ENCODE data around the gene C18orf54.
"Not testable (repeated sequence)": the region's sequence is repeated elsewhere in the genome, so short reads cannot be mapped to it uniquely, and the experiment has no call there.

The C18orf54 gene

GRCh38 chr18:54360406-54360805 is 2.7 kb downstream of the C18orf54 start:
- Mint-ChIP-seq H3K36me3 (peaks cover 21% of the 10 kb centered on the region), H3K4me1 (peaks cover 19% of the 10 kb centered on the region), H3K27ac (no peak overlapping the region), H3K9me3 (no peaks in the 10 kb centered on the region), H3K4me3 (no peak overlapping the region)
- ATAC-seq (no peak), DNase-seq (ENCODE audit: low spot score in 2 of 2) (no peak)

DNA sequence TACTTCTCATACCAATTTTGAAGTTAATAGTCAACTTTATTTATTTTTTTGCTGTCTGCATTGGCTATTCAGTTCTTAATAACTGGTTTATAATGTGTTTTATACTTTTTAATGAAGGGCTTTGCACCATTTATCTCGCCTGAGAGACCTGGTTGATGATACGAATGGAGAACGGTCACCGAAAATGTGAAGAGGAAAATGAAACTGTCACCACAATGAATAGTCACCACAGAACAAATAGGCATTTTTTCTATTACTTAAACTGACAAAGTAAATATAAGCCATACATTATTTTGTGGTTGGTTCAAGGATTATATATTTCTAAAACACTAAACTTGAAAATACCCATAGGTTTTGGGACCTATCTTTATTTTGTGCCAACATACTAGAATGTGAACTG is 20.4 kb downstream of the C18orf54 start:
- H3K27ac Mint-ChIP-seq: no peak overlapping the region
- H3K4me1 Mint-ChIP-seq: no peaks in the 10 kb centered on the region
- no peak for DNase-seq (ENCODE audit: low spot score in 2 of 2)
- H3K4me3 Mint-ChIP-seq: no peak overlapping the region
- H3K9me3 Mint-ChIP-seq: no peaks in the 10 kb centered on the region
- H3K36me3 Mint-ChIP-seq: peaks cover 8% of the 10 kb centered on the region
- no peak for ATAC-seq

DNA sequence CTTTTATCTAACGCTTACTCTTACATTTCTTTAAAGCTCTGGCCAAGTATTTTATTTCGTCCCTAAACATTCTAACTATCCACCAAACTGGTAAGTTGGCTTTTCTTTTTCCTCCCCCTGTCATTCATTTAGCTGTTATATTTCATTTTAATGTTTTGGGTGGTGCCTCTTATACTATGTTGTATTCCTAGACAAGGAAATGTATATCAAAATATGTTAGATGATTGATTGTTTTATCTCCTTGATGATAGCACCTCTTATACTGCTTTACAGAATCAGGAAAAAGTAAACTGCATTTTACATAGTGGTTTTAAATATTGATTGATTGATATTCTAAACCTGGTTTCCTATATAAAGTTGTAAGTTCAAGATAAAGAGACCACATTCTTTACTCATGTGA is 23.9 kb downstream of the C18orf54 start:
- Mint-ChIP-seq H3K27ac (no peak overlapping the region), H3K9me3 (no peaks in the 10 kb centered on the region), H3K36me3 (no peaks in the 10 kb centered on the region), H3K4me1 (no peaks in the 10 kb centered on the region), H3K4me3 (no peak overlapping the region)
- no peak for ATAC-seq
- DNase-seq (ENCODE audit: low spot score in 2 of 2): no peak

GRCh38 chr18:54382076-54382475 is 24.4 kb downstream of the C18orf54 start:
- Mint-ChIP-seq H3K9me3 (no peaks in the 10 kb centered on the region), H3K27ac (no peak overlapping the region), H3K4me1 (no peaks in the 10 kb centered on the region), H3K36me3 (no peaks in the 10 kb centered on the region), H3K4me3 (no peak overlapping the region)
- DNase-seq (ENCODE audit: low spot score in 2 of 2) (no peak), ATAC-seq (no peak)

DNA sequence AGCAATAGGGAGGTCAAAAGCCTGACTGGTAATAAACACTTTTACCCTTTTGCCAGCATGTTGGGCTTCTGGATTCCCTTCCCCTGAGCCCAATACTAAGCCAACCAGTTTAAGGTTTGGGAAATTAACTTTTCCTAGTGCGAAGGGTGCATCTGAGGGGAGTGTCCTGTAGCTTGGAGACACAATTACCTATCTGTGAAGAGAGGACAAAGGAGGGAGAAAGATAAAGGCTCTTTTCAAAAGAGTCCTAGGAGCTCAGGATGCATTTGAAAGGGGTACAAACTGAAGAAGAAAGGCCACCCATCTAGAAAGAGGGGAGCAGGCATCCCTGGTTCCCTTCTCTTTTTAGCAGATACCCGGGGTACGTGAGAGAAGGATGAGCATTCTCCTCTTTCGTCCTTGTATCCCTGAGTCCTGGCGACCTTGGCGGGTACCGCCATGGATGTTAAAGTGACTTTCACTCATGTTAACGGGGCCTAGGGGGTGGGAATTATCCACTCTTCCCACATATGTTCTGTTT is 25.1 kb downstream of the C18orf54 start:
- Mint-ChIP-seq H3K4me3 (no peak overlapping the region), H3K36me3 (no peaks in the 10 kb centered on the region), H3K27ac (no peak overlapping the region), H3K4me1 (no peaks in the 10 kb centered on the region), H3K9me3 (no peaks in the 10 kb centered on the region)
- no peak for ATAC-seq
- DNase-seq (ENCODE audit: low spot score in 2 of 2): no peak

DNA sequence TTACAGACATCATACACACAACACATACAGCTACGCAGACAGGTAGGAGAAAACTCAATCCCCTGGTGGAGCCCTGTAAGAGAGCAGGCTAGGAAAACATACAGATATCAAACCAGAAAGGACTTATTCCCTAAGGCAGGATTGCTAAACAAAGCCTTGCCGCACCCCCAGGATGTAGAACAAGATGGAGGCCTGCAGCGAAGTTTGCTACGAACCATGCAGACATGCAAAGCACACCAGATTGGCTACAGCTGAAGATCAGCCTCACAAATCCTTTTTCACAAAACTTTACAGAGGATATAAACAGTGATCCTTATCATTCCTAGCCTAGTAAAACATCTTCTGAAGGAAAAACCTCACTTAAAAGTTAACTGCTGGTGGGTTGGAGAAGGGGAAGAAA is 28.3 kb downstream of the C18orf54 start:
- no peak for ATAC-seq

DNA sequence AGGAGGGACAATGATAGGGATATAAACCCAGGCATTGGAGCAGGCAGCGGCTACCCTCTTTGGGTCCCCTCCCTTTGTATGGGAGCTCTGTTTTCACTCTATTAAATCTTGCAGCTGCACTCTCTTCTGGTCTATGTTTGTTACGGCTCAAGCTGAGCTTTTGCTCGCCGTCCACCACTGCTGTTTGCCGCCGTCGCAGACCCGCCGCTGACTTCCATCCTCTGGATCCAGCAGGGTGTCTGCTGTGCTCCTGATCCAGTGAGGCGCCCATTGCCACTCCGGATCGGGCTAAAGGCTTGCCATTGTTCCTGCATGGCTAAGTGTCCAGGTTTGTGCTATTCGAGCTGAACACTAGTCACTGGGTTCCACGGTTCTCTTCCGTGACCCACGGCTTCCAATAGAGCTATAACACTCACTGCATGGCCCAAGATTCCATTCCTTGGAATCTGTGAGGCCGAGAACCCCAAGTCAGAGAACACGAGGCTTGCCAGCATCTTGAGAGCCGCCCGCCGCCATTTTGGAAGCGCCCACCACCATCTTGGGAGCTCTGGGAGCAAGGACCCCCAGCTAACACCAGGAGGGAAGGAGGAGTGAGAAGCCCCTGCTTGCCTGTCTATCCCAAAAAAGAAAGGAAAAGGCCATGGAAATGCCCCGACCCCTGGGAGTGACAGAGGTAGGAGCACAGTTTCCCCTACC is 29.2 kb downstream of the C18orf54 start:
- ATAC-seq; DNase-seq (ENCODE audit: low spot score in 2 of 2); H3K4me3 Mint-ChIP-seq: not testable (repeated sequence)

More for the DNA sequence above, 28.3 kb downstream of the C18orf54 start:
- no peak overlapping the region for H3K4me3 Mint-ChIP-seq
- no peak for DNase-seq (ENCODE audit: low spot score in 2 of 2)
- no peak overlapping the region for H3K27ac Mint-ChIP-seq
- no peaks in the 10 kb centered on the region for H3K36me3 Mint-ChIP-seq
- H3K4me1 Mint-ChIP-seq: peaks cover 9% of the 10 kb centered on the region
- H3K9me3 Mint-ChIP-seq: no peaks in the 10 kb centered on the region

GRCh38 chr18:54387631-54388030 is 29.9 kb downstream of the C18orf54 start:
- no peak overlapping the region for H3K27ac Mint-ChIP-seq
- no peaks in the 10 kb centered on the region for H3K36me3 Mint-ChIP-seq
- peaks cover 9% of the 10 kb centered on the region for H3K4me1 Mint-ChIP-seq
- DNase-seq (ENCODE audit: low spot score in 2 of 2): no peak
- no peaks in the 10 kb centered on the region for H3K9me3 Mint-ChIP-seq
- ATAC-seq: no peak
- no peak overlapping the region for H3K4me3 Mint-ChIP-seq

More for the DNA sequence above, 29.2 kb downstream of the C18orf54 start:
- H3K4me1 Mint-ChIP-seq, H3K27ac Mint-ChIP-seq, H3K36me3 Mint-ChIP-seq, H3K9me3 Mint-ChIP-seq: not testable (repeated sequence)

DNA sequence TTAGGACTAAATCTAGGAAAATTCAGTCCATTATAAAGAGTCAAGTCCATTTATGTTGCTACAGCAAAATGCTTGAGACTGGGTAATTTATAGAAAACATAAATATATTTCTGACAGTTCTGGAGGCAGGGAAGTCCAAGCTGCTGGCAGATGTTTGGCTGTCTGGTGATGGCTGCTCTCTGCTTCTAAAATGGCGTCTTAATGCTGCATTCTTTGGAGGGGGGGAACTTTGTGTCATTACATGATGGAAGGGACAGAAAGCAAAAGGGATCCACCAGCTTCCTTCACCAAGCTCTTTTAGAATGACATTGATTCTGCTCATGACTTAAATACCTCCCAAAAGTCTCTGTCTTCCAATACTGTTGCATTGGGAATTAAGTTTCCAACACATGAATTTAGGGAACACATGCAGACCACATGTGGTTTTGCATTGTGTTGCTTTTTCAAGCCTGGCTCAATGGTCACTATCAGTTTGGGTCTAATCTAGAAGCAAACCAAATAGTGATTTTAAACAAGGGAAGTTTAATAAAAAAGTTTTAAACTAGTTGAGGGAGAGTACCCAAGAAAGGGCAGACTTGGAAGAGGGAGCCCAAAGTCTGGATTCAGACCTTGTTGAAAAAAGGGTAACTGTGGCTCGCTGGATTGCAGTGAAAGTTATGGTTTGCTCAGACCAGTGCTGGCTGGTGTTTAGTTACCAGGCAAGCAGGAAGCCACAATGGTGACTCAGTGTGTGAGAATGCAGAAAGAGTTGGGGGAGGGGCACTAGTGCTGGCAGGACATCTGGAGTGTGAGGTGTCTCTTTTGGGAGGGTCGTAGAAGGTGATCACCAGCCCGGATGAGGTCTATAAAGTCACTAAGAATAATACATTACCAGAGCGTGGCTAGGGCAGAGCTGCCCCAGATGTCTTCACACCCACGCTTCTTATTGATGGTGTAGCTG is 30.8 kb downstream of the C18orf54 start:
- Mint-ChIP-seq H3K36me3 (no peaks in the 10 kb centered on the region), H3K9me3 (no peaks in the 10 kb centered on the region), H3K27ac (no peak overlapping the region), H3K4me3 (no peak overlapping the region), H3K4me1 (peaks cover 9% of the 10 kb centered on the region)
- DNase-seq (ENCODE audit: low spot score in 2 of 2) (peak in 1 of 2 donors; percentile 59), ATAC-seq (peak; percentile 86)

DNA sequence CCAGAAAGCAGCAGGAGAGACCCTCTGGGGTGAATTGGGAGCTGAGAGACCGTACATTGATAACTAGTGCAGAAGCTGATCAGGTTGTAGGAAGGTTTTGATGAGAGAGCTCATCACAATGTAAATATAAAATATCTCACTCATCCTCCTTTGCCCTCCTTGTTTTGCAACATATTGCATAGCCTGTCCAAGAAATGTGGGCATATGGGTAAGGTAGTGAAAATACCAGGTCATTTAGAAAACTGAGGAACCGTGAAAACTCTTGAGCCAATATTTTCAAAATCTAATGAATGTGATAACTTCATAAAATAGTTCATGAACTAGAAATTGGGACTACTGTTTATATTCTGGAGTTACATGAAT is 31.4 kb downstream of the C18orf54 start:
- Mint-ChIP-seq H3K27ac (no peak overlapping the region), H3K4me3 (no peak overlapping the region), H3K4me1 (peaks cover 9% of the 10 kb centered on the region), H3K9me3 (no peaks in the 10 kb centered on the region), H3K36me3 (no peaks in the 10 kb centered on the region)
- ATAC-seq (no peak), DNase-seq (ENCODE audit: low spot score in 2 of 2) (no peak)

- Mint-ChIP-seq H3K4me3 (no peak overlapping the region), H3K9me3 (no peaks in the 10 kb centered on the region), H3K4me1 (peaks cover 9% of the 10 kb centered on the region), H3K27ac (no peak overlapping the region), H3K36me3 (no peaks in the 10 kb centered on the region)
- DNase-seq (ENCODE audit: low spot score in 2 of 2) (no peak), ATAC-seq (no peak)
Observed at GRCh38 chr18:54390838-54391237, 33.1 kb downstream of the C18orf54 start.

GRCh38 chr18:54392543-54393023 is 34.9 kb downstream of the C18orf54 start:
- DNase-seq (ENCODE audit: low spot score in 2 of 2) (no peak), ATAC-seq (peak; percentile 71)
- H3K9me3 Mint-ChIP-seq: no peaks in the 10 kb centered on the region
- H3K4me1 Mint-ChIP-seq: peaks cover 9% of the 10 kb centered on the region
- H3K27ac Mint-ChIP-seq: no peak overlapping the region
- H3K4me3 Mint-ChIP-seq: no peak overlapping the region
- no peaks in the 10 kb centered on the region for H3K36me3 Mint-ChIP-seq

DNA sequence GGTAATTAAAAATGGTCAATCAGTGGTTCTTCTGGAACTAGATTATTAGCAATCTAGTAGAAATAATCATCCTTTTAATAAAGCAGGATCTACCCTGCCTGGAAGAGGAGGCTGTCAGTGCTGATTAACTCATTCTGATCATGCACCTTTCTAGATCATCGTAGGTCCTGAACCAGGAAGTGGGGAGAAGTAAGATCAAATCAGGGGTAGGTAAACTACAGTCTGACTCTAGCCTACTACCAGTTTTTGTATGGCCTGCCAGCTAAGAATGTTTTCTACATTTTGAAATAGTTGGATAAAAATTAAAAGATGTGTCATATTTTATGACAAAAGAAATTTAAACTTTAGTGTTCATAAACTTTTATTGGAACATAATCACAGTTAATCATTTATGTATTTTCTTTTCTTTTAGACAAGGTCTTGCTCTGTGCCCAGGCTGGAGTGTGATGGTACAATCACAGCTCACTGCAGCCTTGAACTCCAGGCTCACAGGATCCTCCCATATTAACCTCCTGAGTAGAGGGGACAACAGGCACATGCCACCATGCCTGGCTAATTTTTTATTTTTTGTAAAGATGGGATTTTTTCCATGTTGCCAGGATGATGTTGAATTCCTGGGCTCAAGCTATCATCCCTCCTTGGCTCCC is 36.1 kb downstream of the C18orf54 start:
- ATAC-seq (no peak), DNase-seq (ENCODE audit: low spot score in 2 of 2) (no peak)
- Mint-ChIP-seq H3K27ac (no peak overlapping the region), H3K4me3 (no peak overlapping the region), H3K36me3 (no peaks in the 10 kb centered on the region), H3K9me3 (no peaks in the 10 kb centered on the region), H3K4me1 (peaks cover 3% of the 10 kb centered on the region)

- Mint-ChIP-seq H3K36me3 (no peaks in the 10 kb centered on the region), H3K27ac (no peak overlapping the region), H3K9me3 (no peaks in the 10 kb centered on the region), H3K4me3 (no peak overlapping the region), H3K4me1 (no peaks in the 10 kb centered on the region)
- DNase-seq (ENCODE audit: low spot score in 2 of 2): no peak
- ATAC-seq: no peak
Observed at GRCh38 chr18:54396760-54397159, 39.1 kb downstream of the C18orf54 start.

GRCh38 chr18:54405290-54405689 is 47.6 kb downstream of the C18orf54 start:
- Mint-ChIP-seq H3K4me3 (no peak overlapping the region), H3K27ac (no peak overlapping the region), H3K9me3 (no peaks in the 10 kb centered on the region), H3K36me3 (no peaks in the 10 kb centered on the region), H3K4me1 (no peaks in the 10 kb centered on the region)
- ATAC-seq (no peak), DNase-seq (ENCODE audit: low spot score in 2 of 2) (no peak)
